IPS-18a (cell line): ENCODE measurements around the gene HDAC4.
"Not testable (repeated sequence)": the region's sequence is repeated elsewhere in the genome, so short reads cannot be mapped to it uniquely, and the experiment has no call there.

ENCODE experiments used
- H3K27ac ChIP-seq: one replicate; pipeline ENCODE4 v1.5.1; 2013; ENCODE audit warnings: low read length
- H3K27me3 ChIP-seq: one replicate; pipeline ENCODE4 v1.6.1; 2013; ENCODE audit warnings: mild to moderate bottlenecking, low read length; ENCODE audit not compliant: control insufficient read depth, insufficient read depth
- H3K36me3 ChIP-seq: one replicate; pipeline ENCODE4 v1.6.1; 2013; ENCODE audit warnings: low read depth, low read length; ENCODE audit not compliant: control insufficient read depth
- H3K4me1 ChIP-seq: one replicate; pipeline ENCODE4 v1.6.1; 2013; ENCODE audit warnings: low read depth, low read length; ENCODE audit not compliant: control insufficient read depth
- H3K4me3 ChIP-seq: one replicate; pipeline ENCODE4 v1.5.1; 2013; ENCODE audit warnings: low read length
- H3K9ac ChIP-seq: one replicate; pipeline ENCODE4 v1.6.1; 2013; ENCODE audit warnings: mild to moderate bottlenecking, low read length, moderate library complexity
- H3K9me3 ChIP-seq: one replicate; pipeline ENCODE4 v1.6.1; 2013; ENCODE audit warnings: low read depth, low read length; ENCODE audit not compliant: control insufficient read depth

The HDAC4 gene

GRCh38 chr2:239179851-239180371 lies 220.9 kb downstream of the HDAC4 start:
- H3K9me3 ChIP-seq, result no peaks in the 10 kb centered on the region
- no peaks in the 10 kb centered on the region for H3K4me1 ChIP-seq
- H3K9ac ChIP-seq, result no peak overlapping the region
- H3K27ac ChIP-seq, result no peak overlapping the region
- H3K4me3 ChIP-seq, result no peak overlapping the region
- no peaks in the 10 kb centered on the region for H3K27me3 ChIP-seq
- no peaks in the 10 kb centered on the region for H3K36me3 ChIP-seq

DNA sequence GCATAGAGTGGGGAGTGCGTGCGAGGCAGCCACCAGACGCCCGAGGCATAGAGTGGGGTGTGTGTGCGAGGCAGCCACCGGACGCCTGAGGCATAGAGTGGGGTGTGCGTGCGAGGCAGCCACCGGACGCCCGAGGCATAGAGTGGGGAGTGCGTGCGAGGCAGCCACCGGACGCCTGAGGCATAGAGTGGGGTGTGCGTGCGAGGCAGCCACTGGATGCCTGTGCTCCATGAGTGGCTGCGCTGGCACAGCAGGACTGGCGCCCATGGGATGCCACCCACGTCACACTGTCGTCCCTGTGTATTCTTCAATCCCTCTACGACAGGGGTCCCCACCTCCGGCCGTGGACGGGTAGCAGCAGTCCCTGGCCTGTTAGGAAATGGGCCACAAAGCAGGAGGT lies 221.9 kb downstream of the HDAC4 start:
- Histone ChIP-seq H3K27me3 (no peaks in the 10 kb centered on the region), H3K4me1 (no peaks in the 10 kb centered on the region), H3K9me3 (no peaks in the 10 kb centered on the region), H3K4me3 (no peak overlapping the region), H3K36me3 (no peaks in the 10 kb centered on the region), H3K9ac (no peak overlapping the region), H3K27ac (no peak overlapping the region)

- no peak overlapping the region for H3K4me3 ChIP-seq
- no peak overlapping the region for H3K9ac ChIP-seq
- H3K36me3 ChIP-seq, result no peaks in the 10 kb centered on the region
- H3K9me3 ChIP-seq, result no peaks in the 10 kb centered on the region
- no peak overlapping the region for H3K27ac ChIP-seq
- H3K27me3 ChIP-seq, result no peaks in the 10 kb centered on the region
- H3K4me1 ChIP-seq, result no peaks in the 10 kb centered on the region
Observed at GRCh38 chr2:239178484-239178883, 222.3 kb downstream of the HDAC4 start.

GRCh38 chr2:239177908-239178307 lies 222.9 kb downstream of the HDAC4 start:
- Histone ChIP-seq H3K27me3 (no peaks in the 10 kb centered on the region), H3K36me3 (no peaks in the 10 kb centered on the region), H3K9ac (no peak overlapping the region), H3K9me3 (peaks cover 5% of the 10 kb centered on the region), H3K4me3 (no peak overlapping the region), H3K27ac (no peak overlapping the region), H3K4me1 (no peaks in the 10 kb centered on the region)

DNA sequence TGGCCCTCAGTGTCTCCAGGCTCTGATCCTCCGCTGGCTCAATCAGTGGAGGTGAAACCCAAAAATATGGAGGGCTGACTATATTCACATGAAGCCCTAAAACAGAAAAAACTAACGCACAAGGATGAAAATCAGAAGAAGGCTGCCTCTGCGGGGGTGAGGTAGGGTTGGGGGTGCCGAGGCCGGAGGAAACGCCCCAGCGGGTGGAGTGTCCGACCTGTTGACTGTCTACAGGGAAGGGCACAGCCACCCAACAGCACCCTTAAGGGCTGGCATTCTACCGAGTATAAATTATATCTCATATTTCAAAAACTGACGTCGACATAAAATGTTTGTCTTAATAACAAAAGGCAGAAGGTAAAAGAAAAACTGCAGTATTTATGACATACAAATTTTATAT lies 223.5 kb downstream of the HDAC4 start:
- H3K4me3 ChIP-seq, result no peak overlapping the region
- no peaks in the 10 kb centered on the region for H3K4me1 ChIP-seq
- peaks cover 6% of the 10 kb centered on the region for H3K9me3 ChIP-seq
- H3K27me3 ChIP-seq, result no peaks in the 10 kb centered on the region
- no peak overlapping the region for H3K27ac ChIP-seq
- no peaks in the 10 kb centered on the region for H3K36me3 ChIP-seq
- H3K9ac ChIP-seq, result no peak overlapping the region

- H3K4me3 ChIP-seq, H3K4me1 ChIP-seq, H3K9ac ChIP-seq, H3K36me3 ChIP-seq, H3K27ac ChIP-seq, H3K27me3 ChIP-seq: not testable (repeated sequence)
- peaks cover 14% of the 10 kb centered on the region for H3K9me3 ChIP-seq
Observed at GRCh38 chr2:239176138-239176803, 224.5 kb downstream of the HDAC4 start.

GRCh38 chr2:239175181-239175580 lies 225.6 kb downstream of the HDAC4 start:
- Histone ChIP-seq H3K4me1 (no peaks in the 10 kb centered on the region), H3K36me3 (no peaks in the 10 kb centered on the region), H3K9ac (no peak overlapping the region), H3K27ac (no peak overlapping the region), H3K9me3 (peaks cover 19% of the 10 kb centered on the region), H3K4me3 (no peak overlapping the region), H3K27me3 (no peaks in the 10 kb centered on the region)

GRCh38 chr2:239173301-239173700 lies 227.5 kb downstream of the HDAC4 start:
- H3K9ac ChIP-seq, result no peak overlapping the region
- H3K36me3 ChIP-seq, result no peaks in the 10 kb centered on the region
- no peak overlapping the region for H3K27ac ChIP-seq
- H3K9me3 ChIP-seq, result peaks cover 19% of the 10 kb centered on the region
- H3K4me3 ChIP-seq, result no peak overlapping the region
- H3K27me3 ChIP-seq, result no peaks in the 10 kb centered on the region
- H3K4me1 ChIP-seq, result no peaks in the 10 kb centered on the region

GRCh38 chr2:239171643-239172042 lies 229.2 kb downstream of the HDAC4 start:
- Histone ChIP-seq H3K9ac (no peak overlapping the region), H3K36me3 (no peaks in the 10 kb centered on the region), H3K4me3 (no peak overlapping the region), H3K27ac (no peak overlapping the region), H3K27me3 (no peaks in the 10 kb centered on the region), H3K4me1 (no peaks in the 10 kb centered on the region), H3K9me3 (peaks cover 19% of the 10 kb centered on the region)

- H3K9me3 ChIP-seq, result peaks cover 19% of the 10 kb centered on the region
- H3K4me3 ChIP-seq, result no peak overlapping the region
- H3K27ac ChIP-seq, result no peak overlapping the region
- H3K9ac ChIP-seq, result no peak overlapping the region
- H3K4me1 ChIP-seq, result no peaks in the 10 kb centered on the region
- H3K36me3 ChIP-seq, result no peaks in the 10 kb centered on the region
- no peaks in the 10 kb centered on the region for H3K27me3 ChIP-seq
Observed at GRCh38 chr2:239169311-239170048, 231.3 kb downstream of the HDAC4 start.

- Histone ChIP-seq H3K27me3 (no peaks in the 10 kb centered on the region), H3K9me3 (peaks cover 19% of the 10 kb centered on the region), H3K36me3 (no peaks in the 10 kb centered on the region), H3K27ac (no peak overlapping the region), H3K4me3 (no peak overlapping the region), H3K4me1 (no peaks in the 10 kb centered on the region), H3K9ac (no peak overlapping the region)
Observed at GRCh38 chr2:239168575-239168974, 232.2 kb downstream of the HDAC4 start.
